ENCODE results near the gene GPR179.
"Not testable (repeated sequence)": the region's sequence is repeated elsewhere in the genome, so short reads cannot be mapped to it uniquely, and the experiment has no call there.

Gene GPR179

DNA sequence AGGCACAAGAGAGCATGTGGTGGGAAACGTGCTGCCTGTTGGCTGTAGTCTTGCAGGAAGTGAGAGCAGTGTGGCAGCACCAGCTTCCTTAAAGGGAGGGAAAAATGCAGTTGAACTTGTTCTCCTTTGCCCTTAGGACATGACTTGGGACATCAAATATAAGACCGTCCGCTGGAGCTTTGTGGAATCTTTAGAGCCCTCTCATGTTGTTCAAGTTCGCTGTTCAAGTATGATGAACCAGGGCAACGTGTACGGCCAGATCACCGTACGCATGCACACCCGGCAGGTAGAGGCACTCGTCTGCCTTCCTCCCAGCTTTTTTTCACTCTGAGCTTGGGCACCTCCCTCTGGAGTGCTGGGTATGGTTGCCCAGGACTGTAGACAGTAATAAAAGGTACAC, 23.3 kb downstream of the GPR179 start:
- DNase-seq = no peak

DNA sequence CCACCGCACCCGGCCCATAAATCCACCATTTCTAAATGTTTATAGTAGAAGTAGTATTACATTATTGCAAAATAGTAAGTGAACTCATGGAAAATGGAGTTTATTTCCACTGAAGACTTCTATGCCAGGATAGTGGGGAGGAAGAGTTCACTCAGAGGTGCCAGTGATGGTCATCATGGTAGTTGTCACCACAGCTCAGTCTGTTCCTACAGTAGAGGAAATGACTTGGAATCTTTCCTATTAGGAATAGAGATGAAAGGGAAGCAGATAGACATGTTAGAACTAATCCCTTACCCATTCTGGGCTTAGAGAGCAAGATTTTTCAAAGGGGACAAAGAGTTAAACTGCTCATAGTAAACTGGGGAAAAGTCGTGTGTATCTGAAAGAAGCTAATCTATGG, 26.7 kb downstream of the GPR179 start:
- no peak for DNase-seq

DNA sequence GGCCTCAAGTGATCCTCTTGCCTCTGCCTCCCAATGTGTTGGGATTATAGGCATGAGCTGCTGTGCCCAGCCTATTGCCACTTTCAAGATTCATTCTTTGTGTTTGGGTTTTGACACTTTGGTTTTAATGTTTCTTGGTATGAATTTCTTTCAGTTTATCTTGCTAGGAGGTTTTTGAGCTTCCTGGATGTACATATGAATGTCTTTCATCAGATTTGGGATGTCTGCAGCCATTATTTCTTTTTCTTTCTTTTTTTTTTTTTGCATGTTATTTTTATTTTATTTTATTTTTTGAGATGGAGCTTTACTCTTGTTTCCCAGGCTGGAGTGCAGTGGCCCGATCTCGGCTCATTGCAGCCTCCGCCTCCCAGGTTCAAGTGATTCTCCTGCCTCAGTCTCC, 28.3 kb downstream of the GPR179 start:
- DNase-seq = no peak

- DNase-seq = peak; percentile 95 to 96
Measured at GRCh38 chr17:38296834-38297517, 46.8 kb downstream of the GPR179 start, which contains the start of gene MRPL45. MRPL45 (plus strand) TSS chr17:38297168; CDS start chr17:38297184, 16 bp downstream.

- not testable (repeated sequence) for DNase-seq
Measured at GRCh38 chr17:38295602-38296365, 48.0 kb downstream of the GPR179 start.

- DNase-seq = not testable (repeated sequence)
Measured at GRCh38 chr17:38289760-38290159, 54.0 kb downstream of the GPR179 start.

DNA sequence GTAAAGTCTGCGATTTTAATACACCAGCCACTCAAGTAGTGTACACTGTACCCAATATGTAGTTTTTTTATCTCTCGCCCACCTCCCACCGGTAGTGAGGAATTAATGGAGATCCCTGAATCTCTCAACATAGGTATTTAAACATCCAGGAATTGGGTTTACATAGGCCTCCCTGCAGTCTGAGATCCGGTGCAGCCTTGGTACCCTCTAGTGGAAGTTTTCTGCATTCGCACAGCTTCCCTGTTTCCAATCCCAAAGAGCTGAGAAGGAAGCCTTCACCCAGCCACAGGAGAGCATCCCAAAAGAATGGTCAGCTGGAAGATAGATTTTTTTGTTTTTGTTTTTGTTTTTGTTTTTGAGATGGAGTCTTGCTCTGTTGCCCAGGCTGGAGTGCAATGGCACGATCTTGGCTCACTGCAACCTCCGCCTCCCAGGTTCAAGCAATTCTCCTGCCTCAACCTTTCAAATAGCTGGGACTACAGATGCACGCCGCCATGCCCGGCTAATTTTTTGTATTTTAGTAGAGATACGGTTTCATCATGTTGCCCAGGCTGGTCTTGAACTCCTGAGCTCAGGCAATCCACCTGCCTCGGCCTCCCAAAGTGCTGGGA, 55.4 kb downstream of the GPR179 start:
- not testable (repeated sequence) for DNase-seq

GRCh38 chr17:38286501-38287091, 57.2 kb downstream of the GPR179 start:
- not testable (repeated sequence) for DNase-seq

DNA sequence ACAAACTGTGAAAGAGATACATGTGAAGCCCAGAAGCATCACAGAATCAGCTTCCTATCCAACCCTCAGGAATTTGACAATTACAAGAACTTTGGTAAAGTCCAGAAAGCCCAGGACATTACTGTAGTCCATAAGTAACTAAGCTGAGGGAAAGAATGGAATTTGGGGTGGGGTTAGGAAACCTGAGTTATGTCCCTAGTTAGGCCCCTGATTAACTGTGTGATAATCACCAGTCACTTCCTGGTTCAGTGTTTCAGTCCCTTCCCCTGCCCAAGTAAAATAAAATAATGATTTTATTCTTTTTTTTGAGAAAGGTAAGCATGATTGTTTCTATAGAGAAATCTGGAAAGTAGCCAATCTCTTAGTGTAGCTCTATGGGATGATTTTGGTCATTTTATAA, 57.8 kb downstream of the GPR179 start:
- not testable (repeated sequence) for DNase-seq

Data from activated CD4-positive, alpha-beta T cell treated with anti-CD3 and anti-CD28 coated beads, Interleukin-2, amount 50 U/mL, for 4 hours (primary cell).